Activated CD4-positive, CD25-positive, alpha-beta regulatory T cell treated with anti-CD3 and anti-CD28 coated beads, Interleukin-2, amount 50 U/mL, for 16 hours (primary cell): Measurements from ENCODE around the gene ARSB.
"Not testable (repeated sequence)": the region's sequence is repeated elsewhere in the genome, so short reads cannot be mapped to it uniquely, and the experiment has no call there.

Experiments
- DNase-seq: peaks from one replicate; pipeline ENCODE4 v3.0.0-alpha.2; 2020; ENCODE audit warnings: low read depth, low spot score

ARSB gene

DNA sequence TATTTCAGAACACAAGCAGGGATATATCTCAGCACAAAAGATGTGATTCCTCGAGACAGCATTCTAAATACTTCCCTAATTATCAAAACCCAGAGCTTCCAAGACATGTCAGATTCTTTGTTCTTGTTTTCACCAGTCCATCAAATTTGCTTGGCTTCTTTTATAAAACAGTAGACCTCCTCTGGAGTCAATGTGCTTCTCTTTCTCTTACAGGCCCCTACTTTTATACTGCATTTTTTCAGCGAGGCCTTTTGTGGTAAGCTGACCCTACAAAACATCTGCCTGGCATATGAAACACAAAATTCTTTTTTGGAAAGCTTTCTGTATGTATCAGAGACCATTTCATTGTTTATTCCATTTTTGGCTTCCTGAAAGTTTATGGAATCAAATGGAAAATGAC, 81.8 kb downstream of the ARSB start:
- DNase-seq, result no peak

DNA sequence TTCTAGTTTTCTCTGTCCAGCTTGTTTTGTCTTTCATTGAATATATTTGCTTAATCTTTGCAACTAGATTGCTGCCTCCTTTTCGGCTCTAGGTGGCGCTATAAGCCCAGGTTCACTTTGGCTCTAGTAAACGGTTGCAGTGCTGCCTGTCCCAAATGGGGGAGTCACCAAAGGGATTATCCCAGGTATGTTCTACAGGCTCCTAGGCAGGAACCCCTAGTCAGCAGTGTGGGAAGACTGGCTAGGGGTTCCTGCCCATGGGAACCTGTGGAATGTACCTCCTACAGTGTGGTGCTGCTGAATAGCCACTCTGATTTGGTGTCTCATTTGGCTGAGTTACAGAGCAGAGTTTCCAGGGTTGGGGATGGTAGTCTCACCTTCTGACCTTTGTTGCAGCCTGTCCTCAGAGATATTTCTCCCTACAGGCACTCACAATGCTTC, 85.2 kb downstream of the ARSB start:
- DNase-seq, result no peak

DNA sequence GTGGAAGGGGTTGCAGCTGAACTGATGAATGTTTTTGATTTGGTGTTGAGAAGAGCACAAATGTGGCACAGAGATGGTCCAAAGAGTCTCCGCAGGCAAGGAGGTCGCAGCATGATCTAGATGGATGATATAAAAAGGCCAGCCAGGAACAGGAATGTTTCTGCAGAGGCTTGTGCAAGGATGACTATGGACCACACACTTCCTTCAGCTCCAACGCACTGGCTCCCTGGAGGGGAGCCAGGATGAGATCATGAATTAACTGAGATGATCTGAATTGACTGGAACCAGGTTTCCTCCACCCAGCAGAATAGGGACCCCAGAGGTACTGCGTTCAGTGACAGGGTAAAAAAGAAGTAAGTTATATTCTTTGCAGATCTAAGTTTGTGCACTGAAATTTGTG, 89.0 kb downstream of the ARSB start:
- DNase-seq, result no peak

DNA sequence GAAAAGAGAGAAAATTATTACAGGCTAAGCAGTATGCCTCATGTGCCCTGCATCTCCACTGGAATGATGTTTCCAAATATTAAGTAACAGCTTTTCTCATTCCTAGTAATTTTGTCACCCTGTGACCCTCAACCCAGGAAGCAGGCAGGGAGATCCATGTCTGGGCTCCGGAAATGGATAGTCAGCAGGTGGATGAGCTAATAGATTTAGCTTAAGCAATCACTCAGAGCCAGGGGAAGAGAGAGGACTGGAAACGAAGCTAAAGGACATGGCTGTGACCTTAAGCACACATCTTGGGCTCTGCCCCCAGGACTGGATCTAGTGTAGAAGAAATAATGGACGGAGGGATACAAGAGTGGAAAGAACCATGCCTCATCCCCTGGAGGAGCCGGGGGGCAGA, 89.5 kb downstream of the ARSB start:
- DNase-seq, result no peak

DNA sequence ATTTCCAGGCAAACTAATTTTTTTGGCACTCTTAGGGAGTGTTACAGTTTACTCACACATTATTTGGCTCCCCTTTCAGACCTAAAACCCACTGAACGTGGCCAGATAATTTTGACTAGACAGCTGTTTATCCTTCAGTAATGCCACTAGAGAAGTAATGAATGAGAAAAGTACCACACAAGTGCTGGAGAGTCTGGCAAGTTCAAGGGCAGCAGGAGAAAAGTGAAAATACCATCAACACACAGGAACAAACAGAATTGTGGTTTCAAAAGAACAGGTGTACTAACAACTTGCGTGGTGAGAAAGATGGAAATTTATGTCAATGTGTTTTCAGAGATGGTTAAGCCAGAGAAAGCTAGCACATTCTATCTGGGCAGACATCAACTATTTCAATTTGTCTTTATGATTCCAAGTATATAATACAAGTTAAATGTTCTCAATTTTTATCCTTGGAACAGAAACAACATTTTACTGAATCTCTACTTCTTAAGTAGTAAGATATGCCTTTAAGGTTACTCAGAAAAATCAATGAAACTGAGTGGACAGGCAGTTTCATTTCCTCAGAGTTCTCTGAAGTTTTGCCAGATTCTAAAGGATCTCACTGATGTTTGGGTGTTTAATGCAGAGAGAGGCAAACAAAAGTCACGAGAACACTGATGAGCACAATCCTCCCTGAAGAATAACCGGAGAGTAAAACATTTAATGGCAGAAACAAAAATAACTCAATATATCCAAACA, 91.0 kb downstream of the ARSB start:
- no peak for DNase-seq

DNA sequence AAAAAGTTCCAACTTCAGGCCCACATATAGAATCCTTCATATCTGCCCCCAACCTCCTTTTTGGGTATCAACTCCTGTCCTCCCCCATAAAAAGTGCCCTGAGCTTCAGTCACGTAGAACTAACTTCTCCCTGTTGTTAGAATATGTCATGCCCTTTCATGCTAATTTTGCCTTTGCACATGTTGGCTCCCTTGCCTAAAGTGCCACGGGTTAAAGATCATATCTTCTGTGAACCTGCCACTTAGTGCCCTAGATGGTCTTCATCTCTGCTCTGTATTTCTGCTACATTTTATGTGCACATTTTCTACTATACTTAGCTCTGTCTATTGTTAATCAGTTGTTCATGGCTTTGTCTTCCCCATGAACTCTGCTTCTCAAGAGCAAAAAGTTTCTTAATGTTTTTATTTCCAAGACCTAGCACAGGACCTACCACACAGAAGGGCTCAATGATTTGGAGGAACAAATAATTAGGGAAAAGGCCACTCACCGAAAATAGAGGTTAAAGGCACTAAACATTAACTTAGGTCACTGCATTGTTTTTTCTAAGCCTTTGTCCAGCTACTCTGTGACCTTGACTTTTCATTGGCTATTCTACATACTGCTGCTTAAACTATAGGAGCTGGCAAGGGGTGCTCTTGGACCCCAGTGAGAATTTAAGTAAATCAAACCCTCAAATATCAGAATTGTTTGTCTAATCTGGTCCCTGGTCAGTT, 94.3 kb downstream of the ARSB start:
- no peak for DNase-seq

DNA sequence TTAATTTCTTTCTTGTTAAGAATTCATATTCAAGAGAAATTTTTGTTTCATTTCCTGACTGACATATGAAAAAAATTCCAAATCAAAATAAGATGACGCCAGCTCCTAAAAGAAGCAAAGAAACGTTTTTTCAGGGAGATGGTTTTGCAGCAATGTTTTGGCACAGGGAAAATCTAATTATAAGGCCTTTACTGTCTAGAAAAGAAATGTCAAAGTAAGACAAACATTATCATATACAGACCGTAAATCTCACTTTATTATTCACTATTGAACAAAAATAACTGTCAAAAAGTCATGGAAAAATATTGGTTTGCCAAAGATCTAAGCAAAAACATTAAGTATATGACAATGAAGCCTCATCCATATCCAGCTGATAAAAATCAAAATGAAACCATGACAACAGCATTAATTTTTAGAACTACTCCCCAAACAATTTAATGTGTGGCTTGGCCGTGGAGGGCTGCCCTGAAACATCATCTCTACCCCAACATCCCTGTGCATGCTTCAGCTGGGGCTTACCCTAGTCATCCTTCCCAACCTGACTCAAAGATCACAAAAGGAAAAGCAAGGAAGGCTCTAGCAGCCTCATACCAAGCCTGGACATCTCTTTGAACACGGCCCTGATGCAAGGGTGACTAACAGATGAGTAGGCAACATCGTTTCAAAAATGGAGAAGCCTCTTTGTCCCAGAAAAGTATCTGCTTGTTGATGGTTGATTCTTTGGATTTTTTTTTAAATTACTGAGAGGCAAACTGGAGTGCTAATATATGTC, 95.6 kb downstream of the ARSB start:
- no peak for DNase-seq

DNA sequence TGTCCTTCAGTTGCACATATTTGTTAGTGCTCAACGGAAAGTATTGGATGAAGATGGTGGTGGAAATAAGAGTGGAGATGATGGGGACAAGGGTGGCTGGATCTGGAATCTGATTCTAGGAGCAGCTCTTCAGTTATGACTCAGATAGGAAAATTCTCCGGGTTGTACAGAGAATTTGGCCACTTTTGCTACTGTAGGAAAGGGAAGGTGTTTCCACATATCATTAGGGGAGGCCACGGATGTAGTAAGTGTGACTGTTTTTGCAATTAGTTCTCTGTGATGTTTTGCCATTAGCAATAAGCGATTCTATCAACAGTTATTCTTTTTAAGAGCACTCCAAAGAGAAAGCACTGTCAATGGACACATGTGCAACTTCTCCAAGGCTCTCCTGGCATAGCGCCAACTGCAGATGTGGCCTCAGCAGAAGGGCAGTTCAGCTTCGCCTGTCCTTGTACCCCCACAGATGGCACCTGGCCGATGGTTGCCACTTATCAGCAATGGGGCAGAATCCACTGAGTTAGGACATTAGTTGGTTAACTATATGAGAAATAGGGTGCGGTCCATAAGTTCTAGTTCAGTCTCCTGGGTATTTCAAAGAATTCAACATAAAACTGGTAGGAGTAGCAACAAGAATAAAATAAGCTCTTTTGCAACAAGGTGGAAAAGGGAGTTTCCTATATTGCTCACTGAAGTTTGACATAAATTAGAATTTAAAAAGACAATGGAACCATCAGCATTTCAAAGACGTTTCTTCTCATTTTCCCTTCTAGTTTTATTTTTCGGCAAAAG, 96.3 kb downstream of the ARSB start:
- no peak for DNase-seq

DNA sequence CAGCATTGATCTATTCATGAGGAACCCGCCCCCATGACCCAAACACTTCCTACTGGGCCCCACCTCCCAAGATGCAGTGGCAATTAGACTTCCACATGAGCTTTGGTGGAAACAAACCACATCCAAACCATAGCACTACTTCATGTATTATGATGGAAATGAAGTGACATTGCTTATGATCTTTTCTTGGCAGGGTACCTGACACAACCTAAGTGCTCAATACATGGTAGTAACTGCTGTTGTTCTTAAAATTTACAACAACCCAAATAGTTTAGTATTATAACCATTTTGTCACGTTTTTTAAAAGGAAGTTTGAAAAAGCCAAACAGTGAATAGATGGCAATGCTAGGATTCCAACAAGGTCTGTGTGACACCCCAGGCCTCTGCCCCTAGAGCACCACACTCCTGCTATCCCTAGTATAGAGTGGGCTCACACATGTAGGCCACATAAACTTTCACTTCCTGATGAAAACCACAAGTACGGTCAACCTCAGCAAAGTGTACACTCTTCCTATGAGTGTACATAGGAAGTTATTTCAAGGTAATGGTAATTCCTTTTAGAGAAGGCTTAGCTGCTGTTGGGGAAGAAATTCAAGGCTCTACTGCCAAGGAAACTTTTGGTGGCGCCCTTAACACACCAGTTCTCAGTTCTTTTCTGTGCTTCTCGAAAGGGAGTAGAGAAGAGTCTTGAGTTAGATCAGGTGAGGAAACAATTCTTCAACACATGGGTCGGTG, 97.6 kb downstream of the ARSB start:
- DNase-seq, result no peak

DNA sequence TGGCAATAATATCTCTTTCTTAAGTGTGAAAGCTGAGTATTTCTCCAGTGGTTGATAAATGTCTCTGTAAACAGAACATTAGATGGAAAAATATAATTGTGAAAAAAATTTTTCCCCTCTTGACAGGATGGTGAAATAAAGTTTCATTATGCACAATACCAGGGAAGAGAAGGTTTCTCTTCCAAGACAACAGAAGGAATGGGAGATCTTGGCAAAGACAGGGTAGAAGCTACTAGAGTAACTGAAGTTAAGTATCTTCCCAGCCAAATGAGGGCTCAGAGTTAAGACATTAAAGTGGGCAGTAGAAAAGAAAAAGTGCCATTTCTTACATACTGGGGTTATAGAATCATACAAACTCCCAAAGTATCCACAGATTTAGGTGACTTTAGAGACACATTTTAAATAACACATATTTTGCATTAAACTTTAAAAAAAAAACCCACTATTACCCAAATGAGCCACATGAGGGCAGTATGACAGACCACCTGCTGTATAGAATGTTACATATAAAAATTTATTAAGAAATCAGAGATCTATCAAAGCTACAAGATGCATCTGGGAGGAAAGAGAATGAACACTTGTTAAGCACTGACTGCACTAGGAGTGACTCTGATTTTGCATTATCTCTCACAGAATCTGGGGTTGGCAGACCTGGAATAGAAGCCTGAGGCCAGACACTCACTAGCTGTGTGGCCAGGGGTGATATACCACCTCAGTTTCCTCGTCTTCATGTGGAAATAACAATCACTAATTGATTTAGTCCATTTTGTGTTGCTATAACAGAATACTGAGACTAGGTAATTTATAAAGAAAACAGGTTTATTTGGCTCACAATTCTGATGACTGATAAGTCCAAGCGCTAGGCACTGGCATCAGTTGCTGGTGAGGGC, 98.5 kb downstream of the ARSB start:
- no peak for DNase-seq

DNA sequence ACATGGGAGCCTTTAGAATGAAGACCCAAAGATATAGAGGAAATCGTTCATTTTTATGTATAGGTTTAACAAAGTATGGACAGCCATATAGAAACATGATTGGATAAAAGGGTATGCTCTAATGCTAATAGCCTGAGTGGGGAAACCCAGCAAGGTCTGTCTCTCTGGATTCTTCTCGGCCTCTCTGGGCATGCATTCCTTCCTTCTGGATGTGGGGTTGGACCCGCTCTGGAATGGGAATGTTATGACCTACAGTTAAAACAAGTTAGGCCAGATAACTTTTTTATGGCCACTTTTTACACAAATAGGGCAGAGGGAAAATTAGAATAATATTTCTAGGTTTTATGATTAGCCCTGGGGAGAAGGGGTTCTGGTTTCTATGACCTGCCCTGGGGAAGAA, 103.2 kb downstream of the ARSB start:
- no peak for DNase-seq

DNA sequence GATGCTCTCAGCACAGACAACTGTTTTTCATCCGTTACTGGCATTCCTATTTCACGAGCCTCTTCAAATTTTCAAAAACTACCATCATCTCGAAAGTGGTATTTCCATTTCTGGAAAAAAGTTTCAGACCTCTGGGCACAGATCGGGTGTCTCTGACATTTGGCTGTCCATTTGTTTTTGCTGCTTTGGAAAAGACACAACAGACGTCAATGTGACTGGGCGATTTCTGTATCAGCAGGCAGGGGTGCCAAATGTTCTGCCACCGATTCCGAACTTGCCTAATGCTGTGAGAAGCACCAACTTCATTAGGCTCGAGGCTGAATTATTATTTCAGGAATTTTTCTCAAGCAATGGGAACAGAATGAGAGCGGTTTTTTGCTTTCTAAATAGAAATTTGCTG, 105.6 kb downstream of the ARSB start:
- no peak for DNase-seq

DNA sequence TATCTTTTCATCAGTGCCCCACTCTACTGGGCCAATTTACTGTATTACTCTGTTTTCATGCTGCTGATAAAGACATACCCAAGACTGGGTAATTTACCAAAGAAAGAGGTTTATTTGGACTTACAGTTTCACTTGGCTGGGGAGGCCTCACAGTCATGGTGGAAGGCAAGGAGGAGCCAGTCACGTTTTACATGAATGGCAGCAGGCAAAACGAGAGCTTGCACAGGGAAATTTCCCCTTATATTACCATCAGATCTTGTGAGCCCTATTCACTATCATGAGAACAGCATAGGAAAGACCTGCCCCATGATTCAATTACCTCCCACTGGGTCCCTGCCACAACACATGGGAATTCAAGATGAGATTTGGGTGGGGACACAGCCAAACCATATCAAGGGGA, 119.0 kb downstream of the ARSB start:
- DNase-seq, result not testable (repeated sequence)

DNA sequence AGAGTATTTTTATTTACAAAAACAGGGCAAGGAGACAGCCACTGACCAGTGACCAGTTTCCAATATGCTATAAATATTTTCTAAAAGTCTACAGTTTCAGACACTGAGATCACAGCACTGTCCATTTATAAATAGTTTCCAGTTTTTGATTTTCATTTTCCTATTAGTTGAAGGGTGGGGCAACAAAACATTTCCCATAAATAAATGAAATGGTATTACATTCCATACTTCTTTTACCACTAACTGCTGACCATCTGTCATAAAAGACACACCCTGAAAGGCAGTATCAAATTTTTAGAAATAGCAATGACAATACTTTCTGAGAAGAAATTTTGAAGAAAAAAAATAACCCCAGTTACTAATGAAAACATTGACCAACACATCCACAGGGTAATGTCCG, 126.7 kb downstream of the ARSB start:
- DNase-seq, result no peak

DNA sequence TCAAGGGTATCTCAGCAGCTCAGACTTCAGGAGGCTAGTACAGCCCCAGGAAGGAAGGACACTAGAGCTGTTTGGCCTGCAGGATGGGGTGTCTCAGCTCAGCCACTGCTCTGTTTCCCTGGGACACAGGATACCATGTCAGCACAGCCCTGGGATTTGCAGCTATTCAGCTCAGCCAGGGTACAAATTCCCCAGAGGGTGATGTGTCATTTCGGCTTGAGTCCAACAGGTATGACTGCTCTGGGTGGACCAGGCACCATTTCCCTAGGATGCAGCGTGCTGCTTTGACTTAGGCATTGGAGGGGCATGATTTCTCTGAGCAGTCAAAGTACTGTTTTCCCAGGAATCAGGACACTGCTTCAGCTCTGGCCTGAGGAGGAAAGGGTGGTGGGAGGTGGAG, 130.1 kb downstream of the ARSB start:
- no peak for DNase-seq

DNA sequence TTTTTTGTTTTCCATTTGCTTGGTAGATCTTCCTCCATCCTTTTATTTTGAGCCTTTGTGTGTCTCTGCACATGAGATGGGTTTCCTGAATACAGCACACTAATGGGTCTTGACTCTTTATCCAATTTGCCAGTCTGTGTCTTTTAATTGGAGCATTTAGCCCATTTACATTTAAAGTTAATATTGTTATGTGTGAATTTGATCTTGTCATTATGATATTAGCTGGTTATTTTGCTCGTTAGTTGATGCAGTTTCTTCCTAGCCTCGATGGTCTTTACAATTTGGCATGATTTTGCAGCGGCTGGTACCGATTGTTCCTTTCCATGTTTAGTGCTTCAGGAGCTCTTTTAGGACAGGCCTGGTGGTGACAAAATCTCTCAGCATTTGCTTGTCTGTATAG, 133.2 kb downstream of the ARSB start:
- not testable (repeated sequence) for DNase-seq

DNA sequence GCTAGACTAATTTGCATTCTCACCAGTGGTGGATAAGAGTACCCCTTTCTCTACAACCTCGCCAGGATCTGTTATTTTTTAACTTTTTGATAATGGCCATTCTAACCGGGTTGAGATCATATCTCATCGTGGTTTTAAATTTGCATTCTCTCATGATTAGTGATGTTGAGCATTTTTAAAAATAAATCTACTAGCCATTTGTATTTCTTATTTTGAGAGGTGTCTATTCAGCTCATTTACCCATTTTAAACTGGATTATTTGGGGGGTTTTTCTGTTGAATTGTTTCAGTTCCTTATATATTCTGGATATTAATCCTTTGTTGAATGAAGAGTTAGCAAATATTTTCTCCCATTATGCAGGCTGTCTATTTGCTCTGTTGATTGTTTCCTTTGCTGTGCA, 139.6 kb downstream of the ARSB start:
- no peak for DNase-seq

DNA sequence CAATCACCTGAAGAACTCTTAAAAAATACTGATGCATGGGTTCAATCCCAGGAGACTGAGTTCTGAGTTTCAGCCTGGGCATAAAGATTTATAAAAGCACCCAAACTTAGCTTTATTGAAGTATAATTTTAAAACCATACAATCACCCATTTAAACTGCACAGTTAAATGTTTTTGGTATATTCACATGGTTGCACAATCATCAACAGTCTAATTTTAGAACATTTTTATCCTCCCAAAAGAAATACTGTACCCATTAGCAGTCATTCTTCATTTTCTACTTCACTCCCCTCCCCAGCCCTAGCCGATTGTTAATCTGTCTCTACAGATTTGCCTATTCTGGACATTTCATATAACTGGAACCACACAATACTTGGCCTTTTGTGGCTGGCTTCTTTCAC, 141.7 kb downstream of the ARSB start:
- no peak for DNase-seq

DNA sequence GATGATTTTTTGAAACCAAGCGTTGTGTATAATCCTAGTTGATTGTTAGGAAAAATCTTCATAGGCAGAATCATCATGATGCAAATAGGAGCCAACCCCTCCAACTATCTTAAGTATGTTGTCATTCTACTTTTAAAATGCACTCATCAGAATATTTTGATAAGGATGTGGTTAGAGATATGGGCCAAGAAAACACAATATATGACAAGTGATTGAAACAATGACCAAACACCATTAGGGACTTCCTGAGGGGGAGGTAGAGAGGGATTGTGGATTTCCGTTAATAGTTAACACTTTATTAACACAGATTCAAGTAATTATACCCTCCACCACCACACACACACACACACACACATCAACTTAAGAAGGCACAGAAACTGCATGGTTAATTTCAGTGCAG, 143.3 kb downstream of the ARSB start:
- DNase-seq, result no peak

DNA sequence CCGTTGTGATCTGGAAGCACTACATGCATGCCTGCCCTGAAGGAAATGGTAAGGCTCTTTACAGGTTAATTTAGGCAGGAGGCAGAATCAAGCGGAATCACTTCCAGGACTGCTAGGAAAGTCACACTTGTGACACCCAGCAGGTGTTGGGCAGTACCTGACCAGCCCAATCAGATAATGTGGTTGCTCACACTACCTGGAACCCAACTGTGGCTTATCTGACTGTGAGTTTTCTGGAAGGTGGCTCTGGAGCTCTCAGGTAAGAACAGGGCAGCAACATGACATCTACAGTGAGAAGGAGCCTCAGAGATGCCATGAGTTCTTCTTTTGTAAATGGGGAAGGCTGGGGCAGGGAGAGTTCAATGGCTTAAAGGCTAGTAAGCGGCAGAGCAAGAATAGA, 146.4 kb downstream of the ARSB start:
- DNase-seq, result no peak
